Prostate gland (tissue), 2 donors: ENCODE data around the gene ABCG1. TPM values are rescaled to one million over a fixed set of nuclear protein-coding genes. Genes with fewer than 3 reads are reported as not detected.

Experiments
- DNase-seq: peaks from one replicate; pipeline ENCODE4 v3.0.0-alpha.2; 2019; ENCODE audit warnings: low spot score
- H3K27ac ChIP-seq, 2 donors: fragments of 200-600 bp; sonication (generic); 2 replicates each; pipeline ENCODE4 v1.5.1; 2017 to 2019
- H3K27me3 ChIP-seq: fragments of 200-600 bp; sonication (generic); replicated peaks from 2 replicates; pipeline ENCODE4 v1.5.1; 2019; ENCODE audit not compliant: insufficient read depth
- H3K36me3 ChIP-seq, 2 donors: fragments of 200-600 bp; sonication (generic); 1 replicate in 1 of 2; 2 replicates in 1 of 2; pipeline versions ENCODE4 v1.5.1 to v1.8.1; 2017 to 2019
- H3K4me1 ChIP-seq: fragments of 200-600 bp; sonication (generic); replicated peaks from 2 replicates; pipeline ENCODE4 v1.5.1; 2019
- H3K4me3 ChIP-seq, 2 donors: fragments of 200-600 bp; sonication (generic); 2 replicates each; pipeline ENCODE4 v1.5.1; 2017 to 2019
- H3K9me3 ChIP-seq: fragments of 200-600 bp; sonication (generic); 2 replicates; pipeline ENCODE4 v1.5.1; 2017
- POLR2A ChIP-seq: fragments of 450-650 bp; IDR thresholded peaks from one replicate; pipeline ENCODE4 v1.6.1; 2016; ENCODE audit warnings: antibody characterized with exemption, mild to moderate bottlenecking
- POLR2AphosphoS5 ChIP-seq: sonication (generic); formaldehyde crosslinking; IDR thresholded peaks from one replicate; pipeline ENCODE4 v1.6.1; 2017; ENCODE audit warnings: antibody characterized with exemption
- WGBS: methylation state at CpG from one replicate; pipeline ENCODE4 v1.1.5; 2018; 5-methylcytosine and 5-hydroxymethylcytosine counted together
- intact Hi-C: fragments of 100-400 bp; cut with DNase I; formaldehyde crosslinking; loops from one replicate; pipeline ENCODE4 v1.14.2; 2022
- total RNA-seq, 2 donors: library from RNA; depleted of rRNA; stranded (reverse); fragments of >200 nt; gene quantifications; one replicate each; pipeline ENCODE4 v1.1.0, GENCODE V29; 2016
- TF ChIP-seq, protein P1 (sequence below), 4 experiments: fragments of 200-600 bp in 2 of 4; fragments of 450-650 bp in 2 of 4; sonication (generic) in 2 of 4; IDR thresholded peaks; 1 replicate in 3 of 4; 2 replicates in 1 of 4; pipeline ENCODE4 v1.5.1; 2016 to 2019; ENCODE audit warnings: antibody characterized with exemption in 4 of 4, mild to moderate bottlenecking in 2 of 4, moderate library complexity in 2 of 4

The ABCG1 gene
- 10 to 100 TPM; 22.7 to 28.3 TPM for total RNA-seq

DNA sequence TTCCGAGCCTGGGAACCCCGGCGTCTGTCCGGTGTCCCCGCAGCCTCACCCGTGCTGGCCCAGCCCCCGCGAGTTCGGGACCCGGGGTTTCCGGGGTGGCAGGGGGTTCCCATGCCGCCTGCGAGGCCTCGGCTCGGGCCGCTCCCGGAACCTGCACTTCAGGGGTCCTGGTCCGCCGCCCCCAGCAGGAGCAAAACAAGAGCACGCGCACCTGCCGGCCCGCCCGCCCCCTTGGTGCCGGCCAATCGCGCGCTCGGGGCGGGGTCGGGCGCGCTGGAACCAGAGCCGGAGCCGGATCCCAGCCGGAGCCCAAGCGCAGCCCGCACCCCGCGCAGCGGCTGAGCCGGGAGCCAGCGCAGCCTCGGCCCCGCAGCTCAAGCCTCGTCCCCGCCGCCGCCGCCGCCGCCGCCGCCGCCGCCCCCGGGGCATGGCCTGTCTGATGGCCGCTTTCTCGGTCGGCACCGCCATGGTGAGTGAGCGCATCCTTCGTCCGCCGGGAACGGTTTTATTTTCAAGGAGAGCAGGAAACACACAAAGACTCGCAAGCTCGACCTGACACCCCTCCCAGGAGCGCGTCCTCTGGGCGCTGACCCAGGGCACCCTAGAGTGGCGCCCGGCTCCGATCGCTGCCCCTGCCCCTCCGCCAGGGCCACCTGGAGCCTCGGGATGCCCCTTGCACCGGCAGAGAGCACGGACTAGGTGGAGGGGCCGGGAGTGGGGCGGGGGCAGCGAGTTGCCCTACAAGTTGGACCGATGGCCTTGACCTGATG lies at the start of gene ABCG1:
Gene ABCG1, plus strand, starts transcription at position 305 of the 770 bp plus-strand sequence. Its CDS starts 123 bp downstream, at position 428.
- Histone ChIP-seq H3K9me3 (no peaks in the 10 kb centered on the region), H3K27ac (peak within 1 kb of the TSS; percentile 69 to 77), H3K36me3 (no peaks in the 10 kb centered on the region), H3K4me3 (peak within 1 kb of the TSS; percentile 71 to 74), H3K4me1 (no peaks in the 10 kb centered on the region), H3K27me3 (no peaks in the 10 kb centered on the region)
- WGBS, result under 1% methylated on average over 34 of the region's 83 CpGs
- intact Hi-C loops, result no loop called here
- peak; percentile 67 for DNase-seq
- TF ChIP-seq POLR2AphosphoS5 (no peak), POLR2A (peak; percentile 81)
- TF ChIP-seq, protein P1, sequence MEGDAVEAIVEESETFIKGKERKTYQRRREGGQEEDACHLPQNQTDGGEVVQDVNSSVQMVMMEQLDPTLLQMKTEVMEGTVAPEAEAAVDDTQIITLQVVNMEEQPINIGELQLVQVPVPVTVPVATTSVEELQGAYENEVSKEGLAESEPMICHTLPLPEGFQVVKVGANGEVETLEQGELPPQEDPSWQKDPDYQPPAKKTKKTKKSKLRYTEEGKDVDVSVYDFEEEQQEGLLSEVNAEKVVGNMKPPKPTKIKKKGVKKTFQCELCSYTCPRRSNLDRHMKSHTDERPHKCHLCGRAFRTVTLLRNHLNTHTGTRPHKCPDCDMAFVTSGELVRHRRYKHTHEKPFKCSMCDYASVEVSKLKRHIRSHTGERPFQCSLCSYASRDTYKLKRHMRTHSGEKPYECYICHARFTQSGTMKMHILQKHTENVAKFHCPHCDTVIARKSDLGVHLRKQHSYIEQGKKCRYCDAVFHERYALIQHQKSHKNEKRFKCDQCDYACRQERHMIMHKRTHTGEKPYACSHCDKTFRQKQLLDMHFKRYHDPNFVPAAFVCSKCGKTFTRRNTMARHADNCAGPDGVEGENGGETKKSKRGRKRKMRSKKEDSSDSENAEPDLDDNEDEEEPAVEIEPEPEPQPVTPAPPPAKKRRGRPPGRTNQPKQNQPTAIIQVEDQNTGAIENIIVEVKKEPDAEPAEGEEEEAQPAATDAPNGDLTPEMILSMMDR (IDR thresholded peaks at IDR 0.05), result peak in 1 of 4 experiments; percentile 14

DNA sequence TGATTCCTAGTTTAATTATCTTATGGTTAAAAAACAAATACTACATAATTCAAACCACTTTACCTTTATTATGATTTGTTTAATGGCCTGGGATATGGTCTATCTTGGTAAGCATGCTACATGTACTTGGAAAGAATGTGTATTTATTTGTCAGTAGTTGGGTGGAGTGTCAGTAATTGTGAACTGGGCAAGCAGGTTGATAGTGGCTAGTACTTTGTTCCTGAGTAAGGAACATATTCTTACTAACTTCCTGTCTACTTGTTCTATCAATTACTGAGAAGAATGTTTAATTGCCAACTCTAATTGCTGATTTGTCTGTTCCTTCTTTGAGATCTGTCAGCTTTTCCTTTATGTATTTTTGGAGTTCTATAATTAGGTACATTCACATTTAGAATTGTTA lies 49.2 kb upstream of the ABCG1 start:
- H3K36me3 ChIP-seq, result no peaks in the 10 kb centered on the region
- intact Hi-C loops, result no loop called here
- TF ChIP-seq POLR2A (no peak), POLR2AphosphoS5 (peak; percentile 10)

DNA sequence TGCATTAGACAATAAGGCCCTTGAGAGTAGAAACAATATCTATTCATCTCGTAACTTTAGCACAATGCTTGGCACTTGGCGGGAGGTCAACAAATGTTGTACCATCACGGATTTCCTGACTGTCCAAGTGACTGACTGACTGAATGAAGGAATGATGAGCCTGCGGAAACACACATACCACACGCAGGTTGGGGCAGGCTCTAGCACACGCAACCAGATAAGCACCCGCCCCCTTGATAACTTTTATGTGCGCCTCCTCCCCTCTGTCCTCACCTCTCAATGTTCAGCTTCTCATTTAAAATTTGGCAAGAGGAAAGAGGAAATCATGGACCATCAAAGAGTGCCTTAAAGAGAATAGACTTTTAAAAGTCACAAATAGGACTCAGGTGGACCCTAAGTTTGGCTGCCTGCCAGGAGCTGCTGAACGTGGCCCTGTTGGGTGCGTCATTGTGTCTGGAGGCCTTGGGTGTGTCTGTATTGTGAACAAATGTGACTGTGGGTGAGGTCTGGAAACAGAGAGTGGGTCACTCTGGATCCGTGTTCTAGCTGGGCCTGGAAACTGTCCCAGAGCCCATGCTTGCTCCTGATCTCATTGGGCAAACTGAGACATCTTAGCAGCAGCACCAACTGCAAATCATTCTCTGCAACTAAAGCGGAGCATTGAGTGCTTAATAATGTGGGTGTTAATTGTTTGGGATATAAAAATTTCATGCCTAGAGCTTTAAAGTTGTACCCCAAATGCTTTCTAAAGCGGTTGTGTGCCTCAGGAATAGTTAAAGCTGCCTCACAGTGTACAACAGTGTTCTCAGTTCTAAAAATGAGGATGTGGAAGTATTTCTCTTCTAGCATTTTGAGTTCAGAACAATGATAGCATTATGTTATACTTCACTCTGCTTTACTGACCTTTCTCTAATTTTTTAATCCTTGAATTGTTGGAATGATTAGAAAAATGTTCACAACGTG lies 47.6 kb upstream of the ABCG1 start:
- intact Hi-C loops, result no loop called here
- Histone ChIP-seq H3K4me3 (no peak overlapping the region), H3K27me3 (no peaks in the 10 kb centered on the region), H3K27ac (peak overlapping the region in 1 of 2 donors; percentile 23), H3K36me3 (no peaks in the 10 kb centered on the region), H3K9me3 (no peaks in the 10 kb centered on the region), H3K4me1 (no peaks in the 10 kb centered on the region)
- DNase-seq, result peak; percentile 46
- no peak for TF ChIP-seq POLR2A
- TF ChIP-seq POLR2AphosphoS5, result peak; percentile 53
- TF ChIP-seq, protein P1 (IDR thresholded peaks at IDR 0.05), result no peak
- WGBS, result 45% methylated on average over 14 of the region's 14 CpGs

More for the DNA sequence above, 49.2 kb upstream of the ABCG1 start:
- DNase-seq, result no peak
- no peak overlapping the region for H3K27ac ChIP-seq
- H3K27me3 ChIP-seq, result no peaks in the 10 kb centered on the region
- H3K4me1 ChIP-seq, result no peaks in the 10 kb centered on the region
- no peaks in the 10 kb centered on the region for H3K9me3 ChIP-seq
- no peak overlapping the region for H3K4me3 ChIP-seq

DNA sequence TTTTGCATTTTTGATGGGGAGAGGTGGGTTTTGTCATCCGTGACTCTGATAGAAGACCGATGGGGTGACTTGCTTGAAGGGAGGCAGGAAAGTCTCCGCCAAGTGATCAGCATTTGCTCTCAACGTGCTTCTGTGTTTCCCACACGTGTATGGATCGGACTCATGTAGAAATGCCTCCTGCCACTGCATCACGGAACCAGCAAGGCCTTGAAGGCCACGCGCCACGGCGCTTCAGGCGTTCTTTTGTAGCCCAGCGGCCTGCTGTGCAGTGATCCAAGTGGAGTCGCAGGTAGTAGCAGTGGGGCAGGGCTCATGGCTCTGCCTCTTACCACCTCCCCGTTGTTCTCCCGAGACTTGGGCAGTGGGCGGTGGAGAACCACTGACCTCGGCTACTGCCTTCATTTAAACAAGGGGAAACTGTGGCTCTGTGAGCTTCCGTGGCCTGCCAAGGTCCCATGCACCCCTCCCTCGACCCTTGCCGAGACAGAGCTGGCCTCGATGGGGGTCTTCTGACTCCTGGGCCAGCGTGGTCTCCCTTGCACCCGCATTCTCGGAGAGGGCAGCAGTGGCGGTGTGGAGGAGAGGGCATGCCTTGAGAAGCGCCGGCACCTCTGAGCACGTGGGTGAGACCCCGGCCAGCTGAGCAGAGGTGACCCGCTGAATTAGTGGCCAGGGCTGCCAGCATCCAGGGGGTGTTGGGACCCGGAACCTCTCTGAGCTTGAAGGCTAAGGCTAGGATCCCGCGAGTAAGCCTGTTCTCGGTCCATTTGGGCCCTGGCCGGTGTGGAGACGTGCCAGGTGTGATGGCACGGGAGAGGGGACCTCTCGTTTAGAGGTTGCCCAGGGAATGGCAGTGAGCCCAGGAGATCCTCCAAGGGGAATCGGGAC lies 46.1 kb upstream of the ABCG1 start:
- intact Hi-C loops, result no loop called here
- no peak overlapping the region for H3K27ac ChIP-seq
- 90% methylated on average over 40 of the region's 40 CpGs for WGBS
- no peak overlapping the region for H3K4me3 ChIP-seq
- H3K9me3 ChIP-seq, result no peaks in the 10 kb centered on the region
- TF ChIP-seq POLR2A (no peak), POLR2AphosphoS5 (no peak)
- TF ChIP-seq, protein P1 (IDR thresholded peaks at IDR 0.05), result no peak
- no peaks in the 10 kb centered on the region for H3K36me3 ChIP-seq
- no peaks in the 10 kb centered on the region for H3K4me1 ChIP-seq
- DNase-seq, result no peak
- no peaks in the 10 kb centered on the region for H3K27me3 ChIP-seq
